IPS DF 6.9 (cell line): ENCODE results near the gene CLP1.

Experiments
- DNase-seq: peaks from one replicate; pipeline ENCODE4 v3.0.0-alpha.2; 2013; ENCODE audit warnings: low read depth, low spot score
- H3K27ac ChIP-seq: one replicate; pipeline ENCODE4 v1.5.1; 2013; ENCODE audit warnings: low read length, control low read depth
- H3K27me3 ChIP-seq: 2 replicates; pipeline ENCODE4 v1.6.1; 2013; ENCODE audit warnings: mild to moderate bottlenecking, low read length; ENCODE audit not compliant: control insufficient read depth, insufficient read depth
- H3K36me3 ChIP-seq: 2 replicates; pipeline ENCODE4 v1.6.1; 2013; ENCODE audit warnings: low read length; ENCODE audit not compliant: control insufficient read depth, insufficient read depth
- H3K4me1 ChIP-seq: 2 replicates; pipeline ENCODE4 v1.6.1; 2013; ENCODE audit warnings: low read length; ENCODE audit not compliant: control insufficient read depth, insufficient read depth
- H3K4me3 ChIP-seq: 2 replicates; pipeline ENCODE4 v1.5.1; 2013; ENCODE audit warnings: mild to moderate bottlenecking, low read length
- H3K9me3 ChIP-seq: 2 replicates; pipeline ENCODE4 v1.6.1; 2013; ENCODE audit warnings: low read length, inconsistent platforms; ENCODE audit not compliant: control insufficient read depth, insufficient read depth
- WGBS: extraction: QIAGEN DNeasy Blood & Tissue Kit; methylation state at CpG from one replicate; pipeline ENCODE4 v1.1.7; 2013; ENCODE audit warnings: mixed read lengths, missing lambda C conversion rate; ENCODE audit not compliant: insufficient read length, insufficient coverage; 5-methylcytosine and 5-hydroxymethylcytosine counted together

Gene CLP1

DNA sequence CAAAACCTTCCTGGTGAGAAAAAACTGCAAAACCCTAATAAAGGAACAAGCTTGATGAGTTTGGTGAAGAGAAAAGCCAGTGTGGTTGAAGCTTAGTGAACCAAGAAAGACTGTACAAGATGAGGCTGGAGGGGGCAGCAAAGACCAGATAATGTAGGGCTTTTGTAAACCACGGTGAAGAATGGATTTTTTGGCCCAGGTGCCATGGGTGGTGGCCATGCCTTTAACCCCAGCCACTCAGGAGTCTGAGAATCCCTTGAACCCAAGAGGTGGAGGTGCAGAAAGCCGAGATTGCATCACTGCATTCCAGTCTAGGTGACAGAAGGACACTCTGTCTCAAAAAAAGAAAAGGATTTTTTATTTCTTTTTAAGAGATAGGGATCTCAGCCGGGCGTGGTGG, 5.3 kb downstream of the CLP1 start:
- DNase-seq, result no peak
- H3K4me1 ChIP-seq, result no peaks in the 10 kb centered on the region
- no peaks in the 10 kb centered on the region for H3K9me3 ChIP-seq
- H3K4me3 ChIP-seq, result no peak overlapping the region
- WGBS, result no CpG with 5 or more reads among the region's 4 CpGs
- no peaks in the 10 kb centered on the region for H3K27me3 ChIP-seq
- no peak overlapping the region for H3K27ac ChIP-seq
- H3K36me3 ChIP-seq, result peaks cover 11% of the 10 kb centered on the region; the same call in 1 of the 2 replicates

DNA sequence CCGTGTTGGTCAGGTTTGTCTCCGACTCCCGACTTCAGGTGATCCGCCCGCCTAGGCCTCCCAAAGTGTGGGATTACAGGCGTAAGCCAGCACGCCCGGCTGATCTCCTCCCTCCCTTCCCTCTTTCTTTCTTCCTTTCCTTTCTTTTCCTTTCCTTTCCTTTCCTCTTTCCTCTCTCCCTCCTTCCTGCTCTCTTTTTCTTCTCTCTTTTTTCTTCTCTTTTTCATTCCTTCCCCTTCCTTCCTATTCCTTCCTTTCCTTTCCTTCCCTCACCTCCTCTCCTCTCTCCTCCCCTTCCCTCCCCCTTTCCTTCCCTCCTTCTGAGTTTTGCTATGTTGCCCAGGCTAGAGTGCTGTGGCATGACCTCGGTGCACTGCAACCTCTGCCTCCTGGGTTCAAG, 6.4 kb downstream of the CLP1 start:
- H3K4me3 ChIP-seq, result no peak overlapping the region
- H3K9me3 ChIP-seq, result no peaks in the 10 kb centered on the region
- H3K4me1 ChIP-seq, result no peaks in the 10 kb centered on the region
- WGBS, result no CpG with 5 or more reads among the region's 9 CpGs
- DNase-seq, result no peak
- no peak overlapping the region for H3K27ac ChIP-seq
- peaks cover 11% of the 10 kb centered on the region; the same call in 1 of the 2 replicates for H3K36me3 ChIP-seq
- H3K27me3 ChIP-seq, result no peaks in the 10 kb centered on the region

DNA sequence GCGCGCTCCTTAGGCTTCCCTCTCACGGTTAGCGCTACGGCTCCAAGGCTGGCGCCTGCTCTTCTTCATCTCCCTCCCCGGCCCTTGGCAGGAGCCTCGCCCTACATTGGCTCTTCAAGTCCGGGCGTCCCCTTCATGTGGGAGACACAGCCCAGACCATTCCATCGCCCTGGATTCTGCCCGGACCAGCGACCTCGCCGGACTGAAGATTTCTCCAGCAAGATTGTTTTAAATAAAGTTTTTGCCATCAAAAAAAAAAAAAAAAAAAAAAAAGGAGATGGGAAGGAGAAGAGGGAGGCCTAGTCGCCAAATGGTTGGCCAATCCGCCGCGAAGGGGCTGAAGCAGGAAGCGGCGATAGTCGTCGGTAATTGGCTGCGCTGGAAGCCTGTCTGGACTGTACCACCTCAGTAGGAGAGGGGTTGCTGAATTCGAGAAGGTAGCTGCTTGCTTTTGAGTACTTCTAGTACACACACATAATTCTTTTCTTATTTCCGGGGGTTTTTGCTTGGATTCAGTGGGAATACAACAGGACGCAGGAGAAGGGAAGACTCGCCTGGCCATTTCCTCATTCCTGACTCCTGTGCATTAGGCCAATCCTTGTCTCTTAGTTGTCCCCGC, 9.7 kb downstream of the CLP1 start:
- Histone ChIP-seq H3K4me1 (no peaks in the 10 kb centered on the region), H3K27ac (no peak overlapping the region), H3K36me3 (no peaks in the 10 kb centered on the region), H3K4me3 (peak overlapping the region; percentile 69; the same call in 1 of the 2 replicates), H3K27me3 (no peaks in the 10 kb centered on the region), H3K9me3 (no peaks in the 10 kb centered on the region)
- WGBS, result no CpG with 5 or more reads among the region's 29 CpGs
- no peak for DNase-seq

DNA sequence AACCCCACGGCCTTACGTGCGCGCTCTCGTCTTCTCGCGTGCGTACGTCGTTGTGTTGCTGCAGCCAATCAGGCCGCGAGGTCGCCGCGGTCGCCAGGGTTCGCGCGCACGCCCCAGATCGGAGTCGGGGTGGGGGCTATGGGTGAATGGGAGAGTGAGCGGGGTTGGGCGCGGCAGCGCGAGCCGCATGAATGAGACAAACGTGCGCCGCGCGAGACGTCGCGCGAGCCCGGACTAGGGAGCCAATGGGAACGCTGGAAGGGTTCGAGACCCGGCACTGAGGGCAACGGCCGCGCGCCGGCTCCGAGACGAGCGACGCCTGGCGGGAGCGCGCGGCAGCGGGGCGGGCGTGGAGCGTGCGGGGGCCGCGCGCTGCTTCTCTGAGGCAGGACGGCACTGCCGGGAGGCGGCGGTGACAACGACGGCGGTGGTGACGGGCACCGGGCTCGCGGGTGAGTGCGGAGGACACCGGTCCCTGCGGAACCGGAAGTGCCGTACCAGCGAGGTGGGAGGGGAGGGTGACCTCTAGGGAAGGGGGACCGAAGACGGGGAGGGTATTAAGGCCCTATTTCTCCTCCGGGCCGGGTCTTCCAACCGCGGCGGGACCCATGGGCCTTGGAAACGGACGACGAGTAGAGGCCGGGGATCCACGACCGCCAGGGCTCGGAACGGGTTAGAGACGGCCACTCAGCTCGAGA, 10.3 kb downstream of the CLP1 start, which contains the start of gene ZDHHC5:
Gene ZDHHC5 (plus strand): TSS at position 379 of the 698 bp plus-strand sequence. CDS start 4,977 bp downstream, outside the sequence.
- DNase-seq, result no peak
- Histone ChIP-seq H3K9me3 (no peaks in the 10 kb centered on the region), H3K4me1 (no peaks in the 10 kb centered on the region), H3K27me3 (no peaks in the 10 kb centered on the region), H3K27ac (no peak within 1 kb of the TSS), H3K36me3 (peaks cover 2% of the 10 kb centered on the region; the same call in 1 of the 2 replicates), H3K4me3 (peak within 1 kb of the TSS; percentile 69)
- no CpG with 5 or more reads among the region's 96 CpGs for WGBS

DNA sequence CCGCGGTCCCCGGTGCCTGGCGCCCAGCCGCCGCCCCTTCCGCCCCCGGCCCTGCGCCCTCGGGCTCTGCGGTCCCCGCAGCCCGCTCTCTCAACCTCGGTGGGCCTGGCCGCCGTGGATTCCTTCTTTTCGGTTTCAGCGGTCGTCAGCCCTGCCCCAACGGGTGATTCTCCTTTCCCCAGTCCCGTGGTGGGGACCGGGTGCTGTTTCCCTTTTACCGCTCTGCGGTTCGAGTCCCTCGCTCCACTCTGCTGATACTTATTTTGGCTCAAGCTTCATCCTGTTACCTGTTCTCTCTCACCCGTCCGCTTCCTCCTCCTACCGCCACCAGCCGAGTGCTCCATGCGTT, 10.8 kb downstream of the CLP1 start:
- DNase-seq, result no peak
- Histone ChIP-seq H3K9me3 (no peaks in the 10 kb centered on the region), H3K4me3 (peak overlapping the region; percentile 69), H3K36me3 (peaks cover 5% of the 10 kb centered on the region; the same call in 1 of the 2 replicates), H3K27ac (no peak overlapping the region), H3K4me1 (no peaks in the 10 kb centered on the region; the same call in 1 of the 2 replicates), H3K27me3 (no peaks in the 10 kb centered on the region)
- WGBS, result no CpG with 5 or more reads among the region's 31 CpGs

DNA sequence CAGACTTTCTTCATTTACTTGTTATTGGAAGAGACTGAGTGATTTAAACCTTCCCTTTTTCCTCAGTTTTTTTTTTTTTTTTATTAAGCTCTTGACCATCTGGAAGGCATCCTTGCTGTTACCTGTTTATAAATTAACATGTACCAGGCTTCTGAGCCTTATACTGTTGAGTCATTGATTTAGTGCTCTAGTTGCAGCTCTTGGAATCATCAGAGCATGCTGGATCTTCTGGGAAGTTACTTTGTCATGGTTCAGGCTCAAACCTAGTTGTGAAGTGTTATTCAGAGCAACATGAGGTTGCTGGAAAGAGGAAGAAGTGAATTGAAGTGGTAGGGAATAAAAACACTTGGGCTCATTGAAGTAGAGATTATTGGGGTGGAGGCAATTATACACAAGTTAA, 16.7 kb downstream of the CLP1 start:
- Histone ChIP-seq H3K9me3 (no peaks in the 10 kb centered on the region), H3K36me3 (peaks cover 5% of the 10 kb centered on the region; the same call in 1 of the 2 replicates), H3K4me1 (no peaks in the 10 kb centered on the region; the same call in none of the 2 replicates), H3K4me3 (no peak overlapping the region), H3K27me3 (no peaks in the 10 kb centered on the region), H3K27ac (no peak overlapping the region)
- no peak for DNase-seq

DNA sequence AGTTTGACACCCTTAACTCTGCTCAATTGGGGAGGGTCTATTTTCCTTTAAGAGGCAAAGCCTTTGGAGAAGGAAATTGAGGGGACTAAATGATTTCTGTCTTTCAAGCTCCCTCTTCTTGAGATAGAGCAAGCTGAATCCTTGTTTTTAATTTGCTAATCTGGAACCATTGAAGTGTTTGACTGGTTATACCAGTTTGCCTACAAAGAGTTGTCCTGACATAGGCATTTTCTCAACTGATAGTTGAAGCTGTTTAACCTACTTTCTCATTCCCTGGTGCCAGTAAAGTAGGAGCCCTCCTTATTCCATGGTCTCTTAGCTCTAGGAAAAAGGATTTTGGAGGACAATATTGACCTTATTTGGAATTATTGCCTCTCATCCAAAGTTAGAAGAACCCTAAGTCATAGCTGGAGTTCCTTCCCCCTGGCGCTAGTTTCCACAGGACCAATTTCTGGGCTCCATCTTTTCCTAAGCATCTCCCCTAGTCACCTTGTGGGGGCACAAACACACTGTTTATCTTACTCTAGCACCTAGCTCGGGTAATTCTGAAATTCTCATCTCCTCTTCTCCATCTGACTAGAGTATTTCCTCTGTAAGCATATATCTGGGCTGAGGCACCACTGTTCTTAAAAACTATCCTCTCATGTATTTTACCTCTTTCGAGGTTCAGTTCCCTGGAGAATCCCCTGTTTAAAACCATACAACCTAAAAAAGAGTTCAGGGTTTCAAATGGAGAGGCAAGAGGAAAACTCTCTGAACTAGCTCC, 17.8 kb downstream of the CLP1 start:
- no peak overlapping the region for H3K4me3 ChIP-seq
- no CpG with 5 or more reads among the region's 3 CpGs for WGBS
- H3K36me3 ChIP-seq, result peaks cover 5% of the 10 kb centered on the region; the same call in 1 of the 2 replicates
- no peak overlapping the region for H3K27ac ChIP-seq
- no peaks in the 10 kb centered on the region for H3K9me3 ChIP-seq
- no peaks in the 10 kb centered on the region; the same call in none of the 2 replicates for H3K4me1 ChIP-seq
- no peak for DNase-seq
- no peaks in the 10 kb centered on the region for H3K27me3 ChIP-seq

DNA sequence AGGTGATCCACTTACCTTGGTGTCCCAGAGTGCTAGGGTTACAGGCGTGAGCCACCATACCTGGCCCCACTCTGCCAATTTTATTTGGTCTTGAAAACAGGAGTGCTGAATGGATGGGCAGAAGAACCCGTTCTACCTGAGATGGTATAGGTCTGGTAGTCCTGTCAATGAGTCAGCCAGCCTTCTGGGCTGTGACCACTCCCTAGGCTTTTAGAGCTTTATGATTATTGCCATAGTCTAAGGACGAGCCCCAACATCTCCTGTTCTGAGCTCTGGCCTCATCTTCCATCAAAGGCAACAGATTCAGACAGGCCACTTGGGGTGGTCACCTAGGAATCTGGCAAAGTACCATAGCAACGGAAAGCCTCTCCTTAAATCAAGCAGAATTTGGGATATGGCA, 21.8 kb downstream of the CLP1 start:
- WGBS, result no CpG with 5 or more reads among the region's 4 CpGs
- Histone ChIP-seq H3K4me1 (no peaks in the 10 kb centered on the region), H3K9me3 (no peaks in the 10 kb centered on the region), H3K27me3 (no peaks in the 10 kb centered on the region), H3K27ac (no peak overlapping the region), H3K36me3 (peaks cover 2% of the 10 kb centered on the region; the same call in 1 of the 2 replicates), H3K4me3 (no peak overlapping the region)
- DNase-seq, result no peak

DNA sequence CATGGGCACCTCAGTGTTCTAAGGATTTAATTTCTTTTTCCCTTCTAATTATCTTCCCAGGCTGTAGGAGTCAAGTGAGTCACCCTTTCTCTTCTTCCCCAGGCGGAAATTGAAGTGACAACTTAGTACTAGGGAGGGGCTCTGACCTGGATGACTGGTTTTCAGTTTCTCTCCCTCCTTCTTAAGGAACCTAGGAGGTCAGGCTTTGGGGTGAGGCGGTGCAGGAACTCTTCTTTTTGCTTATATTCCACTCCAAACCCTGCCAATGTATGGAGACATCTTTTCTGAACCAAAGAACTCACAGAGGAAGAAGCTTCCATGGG, 23.0 kb downstream of the CLP1 start:
- no peaks in the 10 kb centered on the region for H3K27me3 ChIP-seq
- no CpG with 5 or more reads among the region's 2 CpGs for WGBS
- no peak overlapping the region for H3K4me3 ChIP-seq
- H3K9me3 ChIP-seq, result no peaks in the 10 kb centered on the region
- peaks cover 2% of the 10 kb centered on the region; the same call in 1 of the 2 replicates for H3K36me3 ChIP-seq
- H3K4me1 ChIP-seq, result no peaks in the 10 kb centered on the region
- no peak overlapping the region for H3K27ac ChIP-seq
- no peak for DNase-seq

DNA sequence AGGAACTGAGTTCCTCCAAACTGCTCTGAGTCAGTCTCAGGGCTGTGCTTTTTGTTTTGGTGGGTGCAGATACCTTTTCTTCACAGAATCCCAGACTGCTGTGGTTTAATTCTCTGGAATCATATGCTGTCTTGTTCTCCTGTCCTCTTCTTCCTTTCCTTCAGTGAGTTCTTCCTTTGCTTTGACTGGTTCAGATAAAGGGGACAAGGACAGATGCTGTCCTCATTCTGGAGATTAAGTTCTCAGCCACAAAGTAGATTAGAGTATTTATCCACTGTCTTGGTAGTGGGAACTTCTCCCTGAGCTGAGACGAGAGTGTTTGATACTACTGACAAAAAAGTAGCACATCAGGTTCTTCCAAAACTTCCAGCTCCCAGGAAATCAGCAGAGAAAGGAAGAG, 23.6 kb downstream of the CLP1 start:
- DNase-seq, result no peak
- H3K36me3 ChIP-seq, result peaks cover 2% of the 10 kb centered on the region; the same call in 1 of the 2 replicates
- no peaks in the 10 kb centered on the region for H3K27me3 ChIP-seq
- WGBS, result no CpG with 5 or more reads among the region's 1 CpG
- no peak overlapping the region for H3K27ac ChIP-seq
- no peaks in the 10 kb centered on the region for H3K4me1 ChIP-seq
- H3K9me3 ChIP-seq, result no peaks in the 10 kb centered on the region
- H3K4me3 ChIP-seq, result no peak overlapping the region
